Measurements from ENCODE around the gene RALY.

RALY gene

DNA sequence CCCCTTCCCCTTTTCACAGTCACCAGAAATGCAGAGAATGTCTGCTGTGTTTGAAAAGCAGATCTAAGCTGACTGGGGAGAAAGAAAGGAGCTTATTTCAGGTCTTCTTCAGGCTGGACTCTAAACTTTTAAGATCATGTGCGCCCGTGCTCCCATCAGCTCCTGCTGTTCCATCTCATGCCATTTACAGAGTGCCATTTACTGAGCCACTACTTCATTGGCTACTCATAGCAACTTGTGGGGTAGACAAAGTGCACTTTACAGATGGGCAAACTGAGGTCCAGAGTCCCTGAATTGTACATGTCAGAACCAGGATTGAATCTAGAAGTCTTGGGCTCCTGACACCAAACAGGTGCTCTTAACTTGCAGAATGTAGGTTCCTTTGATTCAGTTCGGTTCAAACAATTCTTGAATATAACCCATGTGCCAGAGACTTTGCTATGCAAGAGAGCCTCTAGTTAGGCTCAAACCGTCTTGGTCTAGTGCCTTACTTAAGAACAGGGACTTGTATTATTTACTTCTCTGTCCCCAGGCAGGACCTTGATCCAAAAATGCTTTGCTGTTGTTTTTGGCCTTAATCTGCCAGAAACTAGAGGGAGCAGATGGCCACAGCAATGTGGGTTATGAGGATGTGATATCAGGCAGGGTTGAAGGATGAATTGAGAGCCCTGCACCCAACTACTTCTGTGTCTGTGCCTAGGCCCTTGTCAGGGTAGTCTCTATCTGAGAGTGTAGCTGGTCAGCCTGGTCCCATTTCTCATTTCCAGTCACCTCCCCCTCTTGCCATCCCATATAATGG lies 56.4 kb downstream of the RALY start:
- Histone ChIP-seq H3K27me3 (ENCODE audit: control insufficient read depth, insufficient read depth, low read length) (no peaks in the 10 kb centered on the region), H3K9ac (no peak overlapping the region), H3K4me1 (peaks cover 18% of the 10 kb centered on the region), H3K36me3 (ENCODE audit: control insufficient read depth, insufficient read depth, low read length) (no peaks in the 10 kb centered on the region), H3K4me2 (ENCODE audit: low read length) (no peak overlapping the region), H3K9me3 (ENCODE audit: control insufficient read depth, low read length) (no peaks in the 10 kb centered on the region), H3K79me2 (peaks cover 32% of the 10 kb centered on the region), H3K4me3 (ENCODE audit: low read depth, low read length) (no peak overlapping the region), H2AFZ (no peak overlapping the region), H3K27ac (no peak overlapping the region)
- TF ChIP-seq, protein P1, sequence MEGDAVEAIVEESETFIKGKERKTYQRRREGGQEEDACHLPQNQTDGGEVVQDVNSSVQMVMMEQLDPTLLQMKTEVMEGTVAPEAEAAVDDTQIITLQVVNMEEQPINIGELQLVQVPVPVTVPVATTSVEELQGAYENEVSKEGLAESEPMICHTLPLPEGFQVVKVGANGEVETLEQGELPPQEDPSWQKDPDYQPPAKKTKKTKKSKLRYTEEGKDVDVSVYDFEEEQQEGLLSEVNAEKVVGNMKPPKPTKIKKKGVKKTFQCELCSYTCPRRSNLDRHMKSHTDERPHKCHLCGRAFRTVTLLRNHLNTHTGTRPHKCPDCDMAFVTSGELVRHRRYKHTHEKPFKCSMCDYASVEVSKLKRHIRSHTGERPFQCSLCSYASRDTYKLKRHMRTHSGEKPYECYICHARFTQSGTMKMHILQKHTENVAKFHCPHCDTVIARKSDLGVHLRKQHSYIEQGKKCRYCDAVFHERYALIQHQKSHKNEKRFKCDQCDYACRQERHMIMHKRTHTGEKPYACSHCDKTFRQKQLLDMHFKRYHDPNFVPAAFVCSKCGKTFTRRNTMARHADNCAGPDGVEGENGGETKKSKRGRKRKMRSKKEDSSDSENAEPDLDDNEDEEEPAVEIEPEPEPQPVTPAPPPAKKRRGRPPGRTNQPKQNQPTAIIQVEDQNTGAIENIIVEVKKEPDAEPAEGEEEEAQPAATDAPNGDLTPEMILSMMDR (IDR thresholded peaks at IDR 0.05) = no peak

DNA sequence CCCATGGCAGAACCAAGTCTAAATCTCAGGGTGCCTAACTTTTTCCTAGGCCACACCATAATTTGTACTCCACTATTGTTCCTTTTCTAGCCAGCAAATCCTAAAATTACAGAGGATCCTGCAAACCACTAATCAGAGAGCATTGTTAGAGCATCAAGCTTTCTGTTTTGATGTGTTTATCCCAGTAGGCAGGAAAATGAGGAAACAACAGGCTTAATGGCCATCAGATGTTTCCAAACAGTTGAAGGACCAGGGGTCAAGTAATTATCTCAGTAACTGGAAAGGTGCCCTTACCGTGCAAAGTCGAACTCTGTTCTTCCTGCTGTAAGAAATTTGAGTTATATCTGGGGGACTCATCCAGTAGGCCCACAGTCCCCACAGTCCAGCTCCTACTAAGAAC lies 58.7 kb downstream of the RALY start:
- no peak overlapping the region for H3K4me3 ChIP-seq (ENCODE audit: low read depth, low read length)
- H3K36me3 ChIP-seq (ENCODE audit: control insufficient read depth, insufficient read depth, low read length) = no peaks in the 10 kb centered on the region
- H3K4me1 ChIP-seq = peaks cover 21% of the 10 kb centered on the region
- no peak overlapping the region for H3K27ac ChIP-seq
- no peaks in the 10 kb centered on the region for H3K27me3 ChIP-seq (ENCODE audit: control insufficient read depth, insufficient read depth, low read length)
- peaks cover 36% of the 10 kb centered on the region for H3K79me2 ChIP-seq
- no peaks in the 10 kb centered on the region for H3K9me3 ChIP-seq (ENCODE audit: control insufficient read depth, low read length)
- H2AFZ ChIP-seq = no peak overlapping the region
- no peak overlapping the region for H3K4me2 ChIP-seq (ENCODE audit: low read length)
- TF ChIP-seq, protein P1 (IDR thresholded peaks at IDR 0.05) = no peak
- no peak overlapping the region for H3K9ac ChIP-seq

DNA sequence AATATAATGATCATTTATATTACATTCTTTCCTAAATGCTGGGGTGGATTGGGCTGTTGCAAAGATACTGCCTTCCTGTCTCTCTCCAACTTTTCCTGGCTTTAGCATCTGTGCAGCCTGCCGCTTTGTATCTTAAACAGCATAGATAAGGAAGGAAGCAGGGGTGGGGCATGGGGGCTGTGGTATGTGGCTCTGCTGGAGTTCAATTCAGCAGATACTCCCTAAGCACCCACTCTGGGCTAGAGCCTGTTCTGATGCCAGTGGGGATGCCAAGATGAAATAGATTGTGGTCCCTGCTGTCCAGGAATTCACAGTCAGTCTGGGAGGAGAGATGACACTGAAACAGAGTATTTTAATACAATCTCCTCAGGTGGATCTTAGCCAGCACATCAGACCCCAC lies 61.6 kb downstream of the RALY start:
- no peaks in the 10 kb centered on the region for H3K36me3 ChIP-seq (ENCODE audit: control insufficient read depth, insufficient read depth, low read length)
- no peaks in the 10 kb centered on the region for H3K9me3 ChIP-seq (ENCODE audit: control insufficient read depth, low read length)
- H3K4me3 ChIP-seq (ENCODE audit: low read depth, low read length) = no peak overlapping the region
- no peak overlapping the region for H3K4me2 ChIP-seq (ENCODE audit: low read length)
- no peak overlapping the region for H2AFZ ChIP-seq
- no peak overlapping the region for H3K9ac ChIP-seq
- peaks cover 20% of the 10 kb centered on the region for H3K4me1 ChIP-seq
- no peak overlapping the region for H3K27ac ChIP-seq
- no peaks in the 10 kb centered on the region for H3K27me3 ChIP-seq (ENCODE audit: control insufficient read depth, insufficient read depth, low read length)
- H3K79me2 ChIP-seq = peaks cover 23% of the 10 kb centered on the region
- TF ChIP-seq, protein P1 (IDR thresholded peaks at IDR 0.05) = no peak

DNA sequence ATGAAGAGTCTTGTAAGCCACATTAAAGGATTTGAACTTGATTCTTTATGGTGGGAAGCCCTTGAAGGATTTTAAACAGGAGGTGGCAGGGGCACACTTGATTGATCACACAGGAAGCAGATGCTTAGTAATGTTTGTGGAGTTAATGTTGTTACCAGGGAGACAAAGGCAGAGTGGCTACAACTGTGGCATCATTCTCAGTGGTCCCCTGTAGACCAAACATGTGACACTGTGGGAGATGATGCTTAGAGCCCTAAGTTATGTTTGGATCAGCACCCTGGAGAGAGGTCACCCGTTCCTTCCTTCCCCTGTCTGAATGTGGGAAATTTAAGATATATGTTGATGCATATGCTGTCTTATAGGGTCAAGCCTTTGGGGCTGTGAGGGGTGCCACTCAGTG lies 65.1 kb downstream of the RALY start:
- Histone ChIP-seq H3K4me2 (ENCODE audit: low read length) (no peak overlapping the region), H3K27me3 (ENCODE audit: control insufficient read depth, insufficient read depth, low read length) (no peaks in the 10 kb centered on the region), H3K27ac (no peak overlapping the region), H2AFZ (no peak overlapping the region), H3K4me1 (peaks cover 19% of the 10 kb centered on the region), H3K79me2 (peaks cover 18% of the 10 kb centered on the region), H3K9me3 (ENCODE audit: control insufficient read depth, low read length) (no peaks in the 10 kb centered on the region), H3K36me3 (ENCODE audit: control insufficient read depth, insufficient read depth, low read length) (no peaks in the 10 kb centered on the region), H3K9ac (no peak overlapping the region), H3K4me3 (ENCODE audit: low read depth, low read length) (no peak overlapping the region)
- TF ChIP-seq, protein P1 (IDR thresholded peaks at IDR 0.05) = no peak

DNA sequence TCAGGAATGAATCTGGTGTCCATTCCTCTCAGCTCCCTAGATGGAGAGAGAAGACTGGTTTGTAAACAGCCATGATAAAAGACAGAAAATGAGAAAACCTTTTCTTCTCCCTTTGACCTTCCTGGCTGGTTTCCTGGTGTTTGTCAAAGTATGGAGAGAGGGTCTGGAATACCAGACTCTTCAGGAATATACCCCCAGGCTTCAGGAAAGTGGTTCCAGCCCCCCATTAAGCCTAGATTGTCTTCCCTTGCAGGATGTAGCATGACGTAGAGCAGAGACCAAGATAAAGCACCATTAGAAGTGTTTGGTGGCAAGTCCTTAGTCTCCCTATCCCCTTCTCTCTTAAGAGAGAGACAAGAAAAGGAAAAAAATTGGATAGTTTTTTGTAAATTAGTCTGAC lies 67.3 kb downstream of the RALY start:
- Histone ChIP-seq H3K4me1 (peaks cover 7% of the 10 kb centered on the region), H3K4me2 (ENCODE audit: low read length) (no peak overlapping the region), H3K27me3 (ENCODE audit: control insufficient read depth, insufficient read depth, low read length) (no peaks in the 10 kb centered on the region), H2AFZ (no peak overlapping the region), H3K4me3 (ENCODE audit: low read depth, low read length) (no peak overlapping the region), H3K27ac (no peak overlapping the region), H3K79me2 (peaks cover 3% of the 10 kb centered on the region), H3K9me3 (ENCODE audit: control insufficient read depth, low read length) (no peaks in the 10 kb centered on the region), H3K36me3 (ENCODE audit: control insufficient read depth, insufficient read depth, low read length) (no peaks in the 10 kb centered on the region), H3K9ac (no peak overlapping the region)
- TF ChIP-seq, protein P1 (IDR thresholded peaks at IDR 0.05) = no peak

Data from parathyroid adenoma (tissue), 2 donors.